Stimulated activated CD8-positive, alpha-beta memory T cell treated with anti-CD3 and anti-CD28 coated beads, Interleukin-15, amount 100 ng/mL, for 1 hour (primary cell): ENCODE data around the gene C1orf141.
A peak's percentile ranks its signal among the peaks of the same experiment; 100 is the strongest.
"Not testable (repeated sequence)": the region's sequence is repeated elsewhere in the genome, so short reads cannot be mapped to it uniquely, and the experiment has no call there.

ENCODE experiments used
- DNase-seq: peaks from one replicate; pipeline ENCODE4 v3.0.0-alpha.2; 2020; ENCODE audit warnings: low read depth

Gene C1orf141

DNA sequence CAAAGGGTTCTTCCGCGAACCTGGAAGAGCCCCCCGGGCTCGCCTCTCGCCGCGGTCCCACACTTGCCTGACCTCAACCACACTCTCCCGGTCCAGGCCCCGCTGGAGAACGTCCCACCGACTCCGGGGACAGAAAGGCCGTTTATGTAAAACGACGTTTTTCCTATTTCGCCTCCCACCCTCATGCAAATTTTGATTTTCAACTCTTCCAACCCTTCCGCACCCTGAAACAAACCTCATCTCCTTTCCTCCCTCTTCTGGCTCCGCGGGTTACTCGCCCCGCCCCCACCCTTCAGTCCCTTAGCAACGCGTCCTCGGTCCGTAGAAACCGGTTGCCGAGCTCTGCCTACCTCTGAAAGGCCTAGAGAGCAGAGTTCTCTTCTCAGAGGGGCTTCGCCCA lies at the start of gene C1orf141:
TSS of gene C1orf141 (minus strand) at position 276 of the 400 bp plus-strand sequence. CDS start 7,730 bp downstream, outside the sequence.
- no peak for DNase-seq

DNA sequence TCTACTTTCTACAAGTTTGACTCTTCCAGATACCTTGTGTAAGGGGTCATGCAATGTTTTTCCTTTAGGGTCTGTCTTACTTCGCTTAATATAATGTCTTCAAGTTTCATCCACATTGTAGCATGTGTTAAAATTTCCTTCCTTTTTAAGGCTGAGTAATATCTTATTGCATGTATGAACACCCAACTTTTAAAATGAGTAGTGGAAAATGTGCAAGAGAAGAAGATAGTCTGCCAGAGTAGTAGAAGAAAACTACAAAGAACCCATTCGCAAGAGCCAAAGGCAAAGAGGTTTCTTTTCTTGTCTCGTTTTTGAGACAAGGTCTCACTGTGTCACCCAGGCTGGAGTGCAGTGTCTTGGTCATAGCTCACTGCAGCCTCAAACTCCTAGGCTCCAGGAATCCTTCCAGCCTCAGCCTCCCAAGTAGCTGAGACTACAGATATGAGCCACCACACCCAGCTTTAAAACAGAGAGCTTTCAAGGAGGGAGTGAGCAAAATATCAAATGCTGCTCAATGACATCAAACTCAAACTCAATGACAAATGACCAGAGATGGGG lies 40.8 kb upstream of the C1orf141 start:
- no peak for DNase-seq

GRCh38 chr1:67174716-67175284 lies 40.0 kb upstream of the C1orf141 start:
- DNase-seq, result no peak

DNA sequence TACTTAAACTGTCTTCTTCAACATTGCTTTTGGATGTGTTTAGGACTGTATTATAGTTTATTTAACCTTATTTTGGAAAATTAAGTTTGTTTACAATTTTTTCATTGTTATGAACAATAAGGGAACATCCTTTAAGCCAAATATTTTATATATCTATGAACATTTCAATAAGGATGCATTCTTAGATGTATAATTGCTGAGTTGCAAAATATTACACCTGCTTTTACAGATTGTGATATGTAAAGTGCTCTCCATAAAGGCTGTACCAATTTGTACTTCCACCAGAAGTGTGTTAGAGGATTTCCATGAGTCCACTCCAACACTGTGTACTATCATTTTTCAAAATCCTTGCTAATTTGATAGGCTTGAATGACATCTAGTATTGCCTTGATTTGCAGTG lies 39.2 kb upstream of the C1orf141 start:
- DNase-seq, result no peak

- DNase-seq, result no peak
These were observed 37.2 kb upstream of the C1orf141 start for GRCh38 chr1:67171978-67172377.

GRCh38 chr1:67171574-67171955 lies 36.8 kb upstream of the C1orf141 start:
- no peak for DNase-seq

DNA sequence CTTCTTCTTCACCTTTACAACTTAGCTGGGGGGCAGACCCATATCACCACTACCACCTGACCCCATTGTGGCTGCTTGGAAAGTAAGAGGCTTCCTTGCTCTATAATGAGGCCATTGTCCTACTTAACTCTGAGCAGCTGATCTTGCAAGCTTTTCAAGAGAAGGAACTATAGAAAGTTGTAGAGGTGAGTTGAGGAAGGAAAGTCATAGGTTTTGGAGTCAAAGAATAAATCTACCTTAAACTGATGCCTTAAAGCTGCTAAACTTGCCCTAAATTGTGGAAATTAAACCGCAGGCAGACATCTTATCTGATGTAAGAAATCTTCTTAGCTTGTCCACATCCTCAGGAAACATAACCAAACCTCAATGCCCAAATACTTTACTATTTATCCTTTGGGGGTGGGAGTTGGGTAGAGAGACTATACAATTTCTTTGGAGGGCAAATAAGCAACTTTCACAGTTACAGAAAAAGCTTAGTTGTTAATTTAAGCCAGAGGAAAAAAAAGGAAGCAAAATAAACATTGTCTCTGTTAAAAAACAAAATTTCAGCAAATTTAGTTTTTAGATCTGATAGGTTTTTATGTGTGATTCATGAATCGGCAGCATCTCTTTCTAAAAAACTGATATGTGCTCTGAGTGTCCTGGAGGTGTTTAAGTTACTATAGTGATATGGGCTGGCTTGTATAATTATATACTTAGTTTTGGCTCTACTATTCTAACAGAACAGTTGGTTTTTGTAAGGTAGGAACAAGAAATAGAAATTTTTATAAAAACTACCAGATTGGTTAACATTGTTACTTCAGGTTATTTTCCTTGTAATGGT lies 36.2 kb upstream of the C1orf141 start:
- no peak for DNase-seq

GRCh38 chr1:67169932-67170331 lies 35.2 kb upstream of the C1orf141 start:
- DNase-seq, result no peak

DNA sequence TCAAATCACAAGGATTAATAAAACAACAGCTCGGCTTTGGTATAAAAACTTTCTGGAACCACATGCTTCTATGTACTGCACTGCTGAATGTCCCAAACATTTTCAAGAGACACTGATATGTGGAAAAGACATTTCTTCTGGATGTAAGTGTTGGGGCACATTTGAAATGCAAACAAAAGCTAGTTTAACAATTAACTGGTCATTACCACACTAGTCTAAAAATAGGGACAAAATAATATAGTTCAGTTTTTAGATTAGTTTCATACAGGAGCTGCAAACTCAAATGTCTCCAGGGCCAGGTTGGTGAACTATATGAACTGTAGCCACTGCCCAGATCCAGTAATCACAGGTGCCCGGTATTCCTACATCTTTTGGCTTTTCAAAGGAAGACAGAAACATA lies 34.7 kb upstream of the C1orf141 start:
- no peak for DNase-seq

GRCh38 chr1:67166196-67166595 lies 31.4 kb upstream of the C1orf141 start, which contains the start of gene IL23R:
TSS of gene IL23R (plus strand) at chr1:67166454. CDS start at chr1:67168121, 1,667 bp downstream.
- DNase-seq, result no peak

- no peak for DNase-seq
These were observed 30.8 kb upstream of the C1orf141 start for GRCh38 chr1:67165468-67166041.

- no peak for DNase-seq
These were observed 28.2 kb upstream of the C1orf141 start for GRCh38 chr1:67162954-67163353.

DNA sequence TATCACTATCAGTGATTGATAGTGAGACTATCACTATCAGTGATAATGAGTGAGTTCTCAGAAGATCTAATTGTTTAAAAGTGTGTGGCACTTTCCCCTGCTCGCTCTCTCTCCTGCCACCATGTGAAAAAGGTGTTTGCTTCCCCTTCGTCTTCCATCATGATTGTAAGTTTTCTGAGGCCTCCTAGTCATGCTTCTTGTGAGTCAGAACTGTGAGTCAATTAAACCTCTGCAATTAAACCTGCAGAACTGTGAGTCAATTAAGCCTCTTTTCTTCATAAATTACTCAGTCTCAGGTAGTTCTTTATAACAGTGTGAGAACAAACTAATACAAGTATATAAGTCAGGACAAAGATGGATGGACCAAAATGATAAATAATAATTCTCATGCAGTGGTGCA lies 24.5 kb upstream of the C1orf141 start:
- no peak for DNase-seq

- no peak for DNase-seq
These were observed 23.6 kb upstream of the C1orf141 start for GRCh38 chr1:67158401-67158800.

- no peak for DNase-seq
These were observed 16.2 kb upstream of the C1orf141 start for GRCh38 chr1:67150931-67151330.

GRCh38 chr1:67149179-67149770 lies 14.5 kb upstream of the C1orf141 start:
- DNase-seq, result peak; percentile 38

DNA sequence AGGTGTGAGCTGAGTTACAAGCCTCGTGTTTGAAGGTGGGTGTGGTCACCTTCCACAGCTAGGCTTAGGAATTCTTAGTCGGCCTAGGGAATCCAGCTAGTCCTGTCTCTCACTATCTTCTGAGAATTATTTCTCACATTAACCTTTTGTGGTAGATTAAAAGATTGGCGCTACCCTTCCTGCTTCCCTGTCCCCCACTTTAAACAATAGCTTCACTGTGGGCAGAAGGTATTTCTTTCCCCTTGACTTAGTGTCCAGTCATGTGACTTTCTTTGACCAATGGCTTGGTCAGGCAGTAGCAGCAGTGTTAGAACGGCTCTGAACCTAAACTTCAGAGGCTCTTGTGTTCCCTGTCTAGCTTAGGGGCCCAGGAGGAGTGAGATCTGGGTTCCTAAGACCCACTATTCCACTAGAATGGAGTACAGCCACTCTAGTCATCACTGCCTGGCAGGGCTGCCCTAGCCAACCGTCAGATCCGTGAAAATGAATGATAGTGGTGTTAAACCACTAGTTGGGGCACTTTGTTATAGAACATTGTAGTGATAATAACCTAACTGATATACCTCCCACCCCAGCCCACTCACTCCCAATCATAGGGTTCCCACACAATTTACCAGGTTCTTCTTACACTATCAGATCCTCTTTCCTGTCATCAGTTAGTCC lies 13.9 kb upstream of the C1orf141 start:
- no peak for DNase-seq

GRCh38 chr1:67147973-67148372 lies 13.2 kb upstream of the C1orf141 start:
- not testable (repeated sequence) for DNase-seq

DNA sequence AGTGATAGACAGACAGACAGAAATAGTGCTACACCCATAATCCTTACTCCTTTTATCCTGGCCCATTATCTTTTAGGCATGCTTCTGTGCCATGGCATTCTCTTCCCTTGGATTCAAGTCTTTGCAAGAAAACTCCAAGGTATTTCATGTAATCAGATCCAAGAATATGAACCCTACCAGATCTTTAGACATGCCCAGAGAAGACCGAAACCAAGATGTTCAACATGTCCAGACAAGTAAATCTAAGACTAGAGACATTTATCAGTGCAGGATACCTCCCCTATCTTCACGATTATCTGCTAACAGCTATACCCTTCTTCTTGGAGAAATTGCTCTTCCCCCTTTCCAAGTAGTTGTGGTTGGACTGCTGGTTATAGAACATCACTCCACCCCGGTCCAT lies 11.8 kb upstream of the C1orf141 start:
- no peak for DNase-seq

- no peak for DNase-seq
These were observed 11.3 kb upstream of the C1orf141 start for GRCh38 chr1:67146101-67146500.

DNA sequence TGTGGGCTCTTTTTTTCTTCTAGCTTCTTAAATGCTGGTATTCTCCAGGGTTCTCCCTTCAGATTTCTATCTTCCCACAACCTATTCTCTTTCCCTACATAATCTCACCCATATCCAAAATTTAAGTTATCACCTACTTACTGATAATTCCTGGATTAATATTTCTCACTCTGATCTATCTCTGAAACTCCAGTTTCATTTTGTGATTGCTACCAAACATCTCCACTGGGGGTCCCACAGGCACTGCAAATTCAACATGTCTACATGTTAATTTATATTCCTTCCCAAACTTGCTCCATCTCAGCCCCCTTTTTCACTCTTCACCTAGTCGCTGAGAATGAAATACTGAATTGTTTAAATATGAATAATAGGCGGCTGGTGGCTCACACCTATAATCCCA lies 9.9 kb upstream of the C1orf141 start:
- no peak for DNase-seq

- DNase-seq, result no peak
These were observed 9.2 kb upstream of the C1orf141 start for GRCh38 chr1:67143966-67144365.
